ENCODE data around the gene NBL1. TPM values are rescaled to one million over a fixed set of nuclear protein-coding genes. Genes with fewer than 3 reads are reported as not detected.

Gene NBL1
- total and polyA plus RNA-seq, 2 experiments from 2014 or later, result 6.1 to 10.6 TPM

- ATAC-seq (no peak), DNase-seq (ENCODE audit: low spot score) (no peak)
- H3K27ac ChIP-seq (ENCODE audit: low read depth), result no peak overlapping the region
- TF ChIP-seq, protein P1, sequence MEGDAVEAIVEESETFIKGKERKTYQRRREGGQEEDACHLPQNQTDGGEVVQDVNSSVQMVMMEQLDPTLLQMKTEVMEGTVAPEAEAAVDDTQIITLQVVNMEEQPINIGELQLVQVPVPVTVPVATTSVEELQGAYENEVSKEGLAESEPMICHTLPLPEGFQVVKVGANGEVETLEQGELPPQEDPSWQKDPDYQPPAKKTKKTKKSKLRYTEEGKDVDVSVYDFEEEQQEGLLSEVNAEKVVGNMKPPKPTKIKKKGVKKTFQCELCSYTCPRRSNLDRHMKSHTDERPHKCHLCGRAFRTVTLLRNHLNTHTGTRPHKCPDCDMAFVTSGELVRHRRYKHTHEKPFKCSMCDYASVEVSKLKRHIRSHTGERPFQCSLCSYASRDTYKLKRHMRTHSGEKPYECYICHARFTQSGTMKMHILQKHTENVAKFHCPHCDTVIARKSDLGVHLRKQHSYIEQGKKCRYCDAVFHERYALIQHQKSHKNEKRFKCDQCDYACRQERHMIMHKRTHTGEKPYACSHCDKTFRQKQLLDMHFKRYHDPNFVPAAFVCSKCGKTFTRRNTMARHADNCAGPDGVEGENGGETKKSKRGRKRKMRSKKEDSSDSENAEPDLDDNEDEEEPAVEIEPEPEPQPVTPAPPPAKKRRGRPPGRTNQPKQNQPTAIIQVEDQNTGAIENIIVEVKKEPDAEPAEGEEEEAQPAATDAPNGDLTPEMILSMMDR (conservative IDR thresholded peaks at IDR 0.05; ENCODE audit: low read depth in 2 of 2), result no peak
- TF ChIP-seq ZNF331 (CRISPR knock-in tag; IDR thresholded peaks at IDR 0.05; ENCODE audit: low read depth), result no peak
- TF ChIP-seq EZH2 (IDR thresholded peaks at IDR 0.05; ENCODE audit: low read depth, unreplicated experiment), result no peak
- no peak for TF ChIP-seq POLR2AphosphoS5 (IDR thresholded peaks at IDR 0.05; ENCODE audit: low read depth)
- TF ChIP-seq, protein P2, sequence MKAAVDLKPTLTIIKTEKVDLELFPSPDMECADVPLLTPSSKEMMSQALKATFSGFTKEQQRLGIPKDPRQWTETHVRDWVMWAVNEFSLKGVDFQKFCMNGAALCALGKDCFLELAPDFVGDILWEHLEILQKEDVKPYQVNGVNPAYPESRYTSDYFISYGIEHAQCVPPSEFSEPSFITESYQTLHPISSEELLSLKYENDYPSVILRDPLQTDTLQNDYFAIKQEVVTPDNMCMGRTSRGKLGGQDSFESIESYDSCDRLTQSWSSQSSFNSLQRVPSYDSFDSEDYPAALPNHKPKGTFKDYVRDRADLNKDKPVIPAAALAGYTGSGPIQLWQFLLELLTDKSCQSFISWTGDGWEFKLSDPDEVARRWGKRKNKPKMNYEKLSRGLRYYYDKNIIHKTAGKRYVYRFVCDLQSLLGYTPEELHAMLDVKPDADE (IDR thresholded peaks at IDR 0.05), result no peak
- TF ChIP-seq REST (IDR thresholded peaks at IDR 0.05; ENCODE audit: unreplicated experiment), result no peak
- TF ChIP-seq, protein P3, sequence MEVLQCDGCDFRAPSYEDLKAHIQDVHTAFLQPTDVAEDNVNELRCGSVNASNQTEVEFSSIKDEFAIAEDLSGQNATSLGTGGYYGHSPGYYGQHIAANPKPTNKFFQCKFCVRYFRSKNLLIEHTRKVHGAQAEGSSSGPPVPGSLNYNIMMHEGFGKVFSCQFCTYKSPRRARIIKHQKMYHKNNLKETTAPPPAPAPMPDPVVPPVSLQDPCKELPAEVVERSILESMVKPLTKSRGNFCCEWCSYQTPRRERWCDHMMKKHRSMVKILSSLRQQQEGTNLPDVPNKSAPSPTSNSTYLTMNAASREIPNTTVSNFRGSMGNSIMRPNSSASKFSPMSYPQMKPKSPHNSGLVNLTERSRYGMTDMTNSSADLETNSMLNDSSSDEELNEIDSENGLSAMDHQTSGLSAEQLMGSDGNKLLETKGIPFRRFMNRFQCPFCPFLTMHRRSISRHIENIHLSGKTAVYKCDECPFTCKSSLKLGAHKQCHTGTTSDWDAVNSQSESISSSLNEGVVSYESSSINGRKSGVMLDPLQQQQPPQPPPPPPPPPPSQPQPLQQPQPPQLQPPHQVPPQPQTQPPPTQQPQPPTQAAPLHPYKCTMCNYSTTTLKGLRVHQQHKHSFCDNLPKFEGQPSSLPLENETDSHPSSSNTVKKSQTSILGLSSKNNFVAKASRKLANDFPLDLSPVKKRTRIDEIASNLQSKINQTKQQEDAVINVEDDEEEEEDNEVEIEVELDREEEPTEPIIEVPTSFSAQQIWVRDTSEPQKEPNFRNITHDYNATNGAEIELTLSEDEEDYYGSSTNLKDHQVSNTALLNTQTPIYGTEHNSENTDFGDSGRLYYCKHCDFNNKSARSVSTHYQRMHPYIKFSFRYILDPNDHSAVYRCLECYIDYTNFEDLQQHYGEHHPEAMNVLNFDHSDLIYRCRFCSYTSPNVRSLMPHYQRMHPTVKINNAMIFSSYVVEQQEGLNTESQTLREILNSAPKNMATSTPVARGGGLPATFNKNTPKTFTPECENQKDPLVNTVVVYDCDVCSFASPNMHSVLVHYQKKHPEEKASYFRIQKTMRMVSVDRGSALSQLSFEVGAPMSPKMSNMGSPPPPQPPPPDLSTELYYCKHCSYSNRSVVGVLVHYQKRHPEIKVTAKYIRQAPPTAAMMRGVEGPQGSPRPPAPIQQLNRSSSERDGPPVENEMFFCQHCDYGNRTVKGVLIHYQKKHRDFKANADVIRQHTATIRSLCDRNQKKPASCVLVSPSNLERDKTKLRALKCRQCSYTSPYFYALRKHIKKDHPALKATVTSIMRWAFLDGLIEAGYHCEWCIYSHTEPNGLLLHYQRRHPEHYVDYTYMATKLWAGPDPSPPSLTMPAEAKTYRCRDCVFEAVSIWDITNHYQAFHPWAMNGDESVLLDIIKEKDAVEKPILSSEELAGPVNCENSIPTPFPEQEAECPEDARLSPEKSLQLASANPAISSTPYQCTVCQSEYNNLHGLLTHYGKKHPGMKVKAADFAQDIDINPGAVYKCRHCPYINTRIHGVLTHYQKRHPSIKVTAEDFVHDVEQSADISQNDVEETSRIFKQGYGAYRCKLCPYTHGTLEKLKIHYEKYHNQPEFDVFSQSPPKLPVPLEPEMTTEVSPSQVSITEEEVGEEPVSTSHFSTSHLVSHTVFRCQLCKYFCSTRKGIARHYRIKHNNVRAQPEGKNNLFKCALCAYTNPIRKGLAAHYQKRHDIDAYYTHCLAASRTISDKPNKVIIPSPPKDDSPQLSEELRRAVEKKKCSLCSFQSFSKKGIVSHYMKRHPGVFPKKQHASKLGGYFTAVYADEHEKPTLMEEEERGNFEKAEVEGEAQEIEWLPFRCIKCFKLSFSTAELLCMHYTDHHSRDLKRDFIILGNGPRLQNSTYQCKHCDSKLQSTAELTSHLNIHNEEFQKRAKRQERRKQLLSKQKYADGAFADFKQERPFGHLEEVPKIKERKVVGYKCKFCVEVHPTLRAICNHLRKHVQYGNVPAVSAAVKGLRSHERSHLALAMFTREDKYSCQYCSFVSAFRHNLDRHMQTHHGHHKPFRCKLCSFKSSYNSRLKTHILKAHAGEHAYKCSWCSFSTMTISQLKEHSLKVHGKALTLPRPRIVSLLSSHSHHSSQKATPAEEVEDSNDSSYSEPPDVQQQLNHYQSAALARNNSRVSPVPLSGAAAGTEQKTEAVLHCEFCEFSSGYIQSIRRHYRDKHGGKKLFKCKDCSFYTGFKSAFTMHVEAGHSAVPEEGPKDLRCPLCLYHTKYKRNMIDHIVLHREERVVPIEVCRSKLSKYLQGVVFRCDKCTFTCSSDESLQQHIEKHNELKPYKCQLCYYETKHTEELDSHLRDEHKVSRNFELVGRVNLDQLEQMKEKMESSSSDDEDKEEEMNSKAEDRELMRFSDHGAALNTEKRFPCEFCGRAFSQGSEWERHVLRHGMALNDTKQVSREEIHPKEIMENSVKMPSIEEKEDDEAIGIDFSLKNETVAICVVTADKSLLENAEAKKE (CRISPR knock-in tag; IDR thresholded peaks at IDR 0.05), result no peak
- no peaks in the 10 kb centered on the region for H3K79me2 ChIP-seq (replicated peaks; ENCODE audit: insufficient read depth)
- no peak overlapping the region for H3K4me2 ChIP-seq
- no peaks in the 10 kb centered on the region for H3K9me2 ChIP-seq (ENCODE audit: insufficient read depth)
- H4K20me1 ChIP-seq (replicated peaks; ENCODE audit: insufficient read depth), result no peaks in the 10 kb centered on the region
- H3K36me3 Mint-ChIP-seq (ENCODE audit: low read depth), result peaks cover 6% of the 10 kb centered on the region; the same call in 1 of the 3 replicates
- peaks cover 6% of the 10 kb centered on the region for H3K27me3 Mint-ChIP-seq (ENCODE audit: insufficient read depth, low read depth, poor library complexity)
- H3F3A ChIP-seq (replicated peaks; ENCODE audit: low read depth), result no peaks in the 10 kb centered on the region
- no peak overlapping the region for H3K4me3 Mint-ChIP-seq
- H3K27ac Mint-ChIP-seq, result no peak overlapping the region
- no peaks in the 10 kb centered on the region for H3K36me3 ChIP-seq (ENCODE audit: insufficient read depth)
- H2AFZ ChIP-seq, result no peak overlapping the region
- peaks cover 18% of the 10 kb centered on the region for H3K4me1 Mint-ChIP-seq
- H3K4me3 ChIP-seq, result no peak overlapping the region
- H3K4me1 ChIP-seq (ENCODE audit: insufficient read depth), result peaks cover 11% of the 10 kb centered on the region; the same call in 1 of the 2 replicates
- H3K9me3 Mint-ChIP-seq, result no peaks in the 10 kb centered on the region
- H3K27me3 ChIP-seq (ENCODE audit: insufficient read depth), result no peaks in the 10 kb centered on the region
These were observed 38.8 kb downstream of the NBL1 start for GRCh38 chr1:19682901-19683300.

Measured in GM23338 (cell line).